ENCODE measurements around the gene SLC4A4.
A peak's percentile ranks its signal among the peaks of the same experiment; 100 is the strongest.

The SLC4A4 gene

GRCh38 chr4:71545168-71545567, 206.3 kb downstream of the SLC4A4 start:
- DNase-seq = no peak

GRCh38 chr4:71549516-71550160, 210.8 kb downstream of the SLC4A4 start:
- no peak for DNase-seq

- no peak for DNase-seq
Measured at GRCh38 chr4:71550220-71551165, 211.7 kb downstream of the SLC4A4 start.

- DNase-seq = no peak
Measured at GRCh38 chr4:71553605-71554004, 214.8 kb downstream of the SLC4A4 start.

- no peak for DNase-seq
Measured at GRCh38 chr4:71554025-71554424, 215.2 kb downstream of the SLC4A4 start.

- peak in 1 of 5 experiments; percentile 27 for DNase-seq
Measured at GRCh38 chr4:71558248-71558647, 219.4 kb downstream of the SLC4A4 start.

- no peak for DNase-seq
Measured at GRCh38 chr4:71559957-71560571, 221.2 kb downstream of the SLC4A4 start.

- DNase-seq = no peak
Measured at GRCh38 chr4:71564775-71565174, 226.0 kb downstream of the SLC4A4 start.

- DNase-seq = no peak
Measured at GRCh38 chr4:71566856-71567255, 228.0 kb downstream of the SLC4A4 start.

GRCh38 chr4:71568131-71568530, 229.3 kb downstream of the SLC4A4 start:
- no peak for DNase-seq

GRCh38 chr4:71570492-71570891, 231.7 kb downstream of the SLC4A4 start:
- no peak for DNase-seq

- no peak for DNase-seq
Measured at GRCh38 chr4:71571346-71571745, 232.5 kb downstream of the SLC4A4 start.

GRCh38 chr4:71583971-71584370, 245.2 kb downstream of the SLC4A4 start:
- no peak for DNase-seq

- no peak for DNase-seq
Measured at GRCh38 chr4:71584585-71584984, 245.8 kb downstream of the SLC4A4 start.

- DNase-seq = no peak
Measured at GRCh38 chr4:71586087-71586763, 247.4 kb downstream of the SLC4A4 start.

GRCh38 chr4:71587995-71588394, 249.2 kb downstream of the SLC4A4 start:
- no peak for DNase-seq

GRCh38 chr4:71592793-71593192, 254.0 kb downstream of the SLC4A4 start:
- DNase-seq = no peak

- no peak for DNase-seq
Measured at GRCh38 chr4:71593311-71593710, 254.5 kb downstream of the SLC4A4 start.

GRCh38 chr4:71595576-71596108, 256.8 kb downstream of the SLC4A4 start:
- no peak for DNase-seq

GRCh38 chr4:71599578-71599977, 260.8 kb downstream of the SLC4A4 start:
- no peak for DNase-seq

GRCh38 chr4:71602289-71602900, 263.6 kb downstream of the SLC4A4 start:
- no peak for DNase-seq

- DNase-seq = no peak
Measured at GRCh38 chr4:71604785-71605184, 266.0 kb downstream of the SLC4A4 start.

Data from T-helper 2 cell (primary cell).